HepG2 (cell line): ENCODE measurements around the gene SLIT1. TPM values are rescaled to one million over a fixed set of nuclear protein-coding genes. Genes with fewer than 3 reads are reported as not detected.

Experiments
- CENPX ChIP-seq: sonication (generic); formaldehyde crosslinking; IDR thresholded peaks from 2 replicates; pipeline ENCODE4 v1.9.0; 2021; ENCODE audit warnings: mild to moderate bottlenecking, missing genetic modification reagents, moderate library complexity
- E2F1 ChIP-seq: sonication (generic); formaldehyde crosslinking; IDR thresholded peaks from 2 replicates; pipeline ENCODE4 v1.5.0; 2020; ENCODE audit warnings: missing genetic modification reagents
- E2F2 ChIP-seq: sonication (generic); formaldehyde crosslinking; IDR thresholded peaks from 2 replicates; pipeline ENCODE4 v1.4.0; 2020; ENCODE audit warnings: missing genetic modification reagents, borderline replicate concordance
- HOXA5 ChIP-seq: sonication (generic); formaldehyde crosslinking; IDR thresholded peaks from 2 replicates; pipeline ENCODE4 v1.4.0; 2020; ENCODE audit warnings: missing genetic modification reagents
- SAFB2 ChIP-seq: sonication (generic); formaldehyde crosslinking; IDR thresholded peaks from 2 replicates; pipeline ENCODE4 v1.5.1; 2020; ENCODE audit warnings: missing genetic modification reagents, low read depth, mild to moderate bottlenecking, borderline replicate concordance
- SMC3 ChIP-seq: IDR thresholded peaks from 2 replicates; pipeline ENCODE4 v1.6.1; 2011; ENCODE audit warnings: low read length, improper control_type of control experiment
- SOX13 ChIP-seq, 3 experiments: fragments of 450-650 bp in 1 of 3; sonication (generic) in 1 of 3; formaldehyde crosslinking in 1 of 3; IDR thresholded peaks in 2 of 3; conservative IDR thresholded peaks in 1 of 3; 2 replicates each; pipeline versions ENCODE4 v1.5.0 to v1.6.1; 2016 to 2020; ENCODE audit warnings: antibody characterized with exemption in 1 of 3, mild to moderate bottlenecking in 1 of 3, missing compliant biosample characterization in 1 of 3, missing genetic modification reagents in 1 of 3, moderate library complexity in 1 of 3
- SP1 ChIP-seq, 2 experiments: fragments of 450-650 bp in 1 of 2; sonication (generic) in 1 of 2; formaldehyde crosslinking in 1 of 2; IDR thresholded peaks; 2 replicates each; pipeline versions ENCODE4 v1.4.0 to v1.6.1; 2016 to 2020; ENCODE audit warnings: missing genetic modification reagents in 1 of 2
- SUZ12 ChIP-seq: fragments of 150-350 bp; IDR thresholded peaks from 2 replicates; pipeline ENCODE4 v1.6.1; 2014; ENCODE audit warnings: low read depth, low read length
- THAP11 ChIP-seq: IDR thresholded peaks from 2 replicates; pipeline ENCODE4 v1.6.1; 2016; ENCODE audit warnings: missing biosample characterization, missing genetic modification reagents
- ZFP36L1 ChIP-seq: sonication (generic); formaldehyde crosslinking; IDR thresholded peaks from 2 replicates; pipeline ENCODE4 v1.8.0; 2022; ENCODE audit warnings: mild to moderate bottlenecking, missing genetic modification reagents, moderate library complexity
- ZNF10 ChIP-seq: sonication (generic); formaldehyde crosslinking; IDR thresholded peaks from 2 replicates; pipeline ENCODE4 v1.4.0; 2020; ENCODE audit warnings: mild to moderate bottlenecking, low read depth, missing genetic modification reagents, borderline replicate concordance
- ZNF17 ChIP-seq: sonication (generic); formaldehyde crosslinking; IDR thresholded peaks from 2 replicates; pipeline ENCODE4 v1.5.0; 2020; ENCODE audit warnings: mild to moderate bottlenecking, missing genetic modification reagents
- ZNF496 ChIP-seq: sonication (generic); formaldehyde crosslinking; IDR thresholded peaks from 2 replicates; pipeline ENCODE4 v1.8.1; 2023; ENCODE audit warnings: mild to moderate bottlenecking, moderate library complexity, missing genetic modification reagents; ENCODE audit not compliant: insufficient replicate concordance
- ZNF546 ChIP-seq: sonication (generic); formaldehyde crosslinking; conservative IDR thresholded peaks from 2 replicates; pipeline ENCODE4 v1.8.1; 2023; ENCODE audit warnings: mild to moderate bottlenecking, missing genetic modification reagents
- ZNF558 ChIP-seq: sonication (generic); formaldehyde crosslinking; IDR thresholded peaks from 2 replicates; pipeline ENCODE4 v1.9.0; 2022; ENCODE audit warnings: mild to moderate bottlenecking, missing genetic modification reagents, borderline replicate concordance
- ZNF576 ChIP-seq: sonication (generic); formaldehyde crosslinking; IDR thresholded peaks from 2 replicates; pipeline ENCODE4 v1.4.0; 2020; ENCODE audit warnings: mild to moderate bottlenecking, missing genetic modification reagents
- ZNF644 ChIP-seq: IDR thresholded peaks from 2 replicates; pipeline ENCODE4 v1.6.1; 2016; ENCODE audit warnings: low read depth
- ZNF777 ChIP-seq: sonication (generic); formaldehyde crosslinking; IDR thresholded peaks from 2 replicates; pipeline ENCODE4 v1.4.0; 2020; ENCODE audit warnings: missing genetic modification reagents
- ZSCAN22 ChIP-seq: sonication (generic); formaldehyde crosslinking; IDR thresholded peaks from 2 replicates; pipeline ENCODE4 v1.4.0; 2020; ENCODE audit warnings: mild to moderate bottlenecking, missing genetic modification reagents
- polyA plus RNA-seq, 8 experiments: library from polyadenylated mRNA; depleted of rRNA in 3 of 8; stranded (reverse) in 7 of 8; unstranded in 1 of 8; fragments of >200 nt; fragmentation: Illumina TruSeq in 4 of 8; extraction: Trizol in 4 of 8; gene quantifications; 2 replicates each; pipeline versions ENCODE4 v1.2.1 to v1.2.3, GENCODE V29; 2011 to 2016; ENCODE audit warnings: low read depth in 4 of 8, missing spikeins in 1 of 8, mixed read lengths in 1 of 8; ENCODE audit not compliant: insufficient read depth in 1 of 8
- total RNA-seq, 5 experiments: library from RNA; depleted of rRNA; stranded (reverse); fragments of >200 nt; fragmentation: Illumina TruSeq; extraction: Trizol; gene quantifications; 2 replicates each; pipeline ENCODE4 v1.2.3, GENCODE V29; 2016; ENCODE audit warnings: low read depth in 1 of 5
- TF ChIP-seq, protein P1 (sequence below): sonication (generic); formaldehyde crosslinking; IDR thresholded peaks from 2 replicates; pipeline ENCODE4 v1.4.0; 2020; ENCODE audit warnings: missing genetic modification reagents

SLIT1 gene
- total and polyA plus RNA-seq, 2 of the 13 experiments (the other 11 are each of a cell fraction or from before 2014, with no cell fraction given) = 0.09 to 0.33 TPM

DNA sequence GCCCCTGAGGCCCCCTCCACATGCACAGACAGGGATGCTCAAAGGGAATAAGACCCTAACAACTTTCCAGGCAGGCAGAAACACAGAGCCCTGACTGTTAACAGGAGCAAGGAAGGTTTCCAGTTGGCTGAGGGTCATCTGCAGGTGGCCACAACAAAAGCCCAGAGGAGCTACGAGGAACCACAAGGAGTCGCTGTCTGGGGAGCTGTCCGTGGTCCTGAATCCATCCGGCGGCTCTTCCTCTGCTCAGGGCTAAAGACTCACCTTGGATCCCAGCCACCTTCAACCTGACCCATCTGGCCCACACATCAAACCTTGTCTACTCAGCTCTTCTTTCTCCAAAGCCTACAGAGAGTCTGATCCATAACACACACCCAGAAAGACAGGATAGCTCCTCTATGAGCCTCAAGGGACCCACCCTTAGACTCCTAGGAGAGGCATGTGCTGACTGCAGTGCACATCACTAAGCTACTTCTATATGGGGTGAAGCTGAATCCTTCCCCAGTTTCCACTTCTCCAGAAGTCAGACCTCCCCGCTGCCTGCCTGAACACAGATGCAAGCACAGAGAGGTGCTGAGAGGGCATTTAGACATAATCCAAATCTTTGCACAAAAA, 104.0 kb downstream of the SLIT1 start (continued):
- TF ChIP-seq, protein P1, sequence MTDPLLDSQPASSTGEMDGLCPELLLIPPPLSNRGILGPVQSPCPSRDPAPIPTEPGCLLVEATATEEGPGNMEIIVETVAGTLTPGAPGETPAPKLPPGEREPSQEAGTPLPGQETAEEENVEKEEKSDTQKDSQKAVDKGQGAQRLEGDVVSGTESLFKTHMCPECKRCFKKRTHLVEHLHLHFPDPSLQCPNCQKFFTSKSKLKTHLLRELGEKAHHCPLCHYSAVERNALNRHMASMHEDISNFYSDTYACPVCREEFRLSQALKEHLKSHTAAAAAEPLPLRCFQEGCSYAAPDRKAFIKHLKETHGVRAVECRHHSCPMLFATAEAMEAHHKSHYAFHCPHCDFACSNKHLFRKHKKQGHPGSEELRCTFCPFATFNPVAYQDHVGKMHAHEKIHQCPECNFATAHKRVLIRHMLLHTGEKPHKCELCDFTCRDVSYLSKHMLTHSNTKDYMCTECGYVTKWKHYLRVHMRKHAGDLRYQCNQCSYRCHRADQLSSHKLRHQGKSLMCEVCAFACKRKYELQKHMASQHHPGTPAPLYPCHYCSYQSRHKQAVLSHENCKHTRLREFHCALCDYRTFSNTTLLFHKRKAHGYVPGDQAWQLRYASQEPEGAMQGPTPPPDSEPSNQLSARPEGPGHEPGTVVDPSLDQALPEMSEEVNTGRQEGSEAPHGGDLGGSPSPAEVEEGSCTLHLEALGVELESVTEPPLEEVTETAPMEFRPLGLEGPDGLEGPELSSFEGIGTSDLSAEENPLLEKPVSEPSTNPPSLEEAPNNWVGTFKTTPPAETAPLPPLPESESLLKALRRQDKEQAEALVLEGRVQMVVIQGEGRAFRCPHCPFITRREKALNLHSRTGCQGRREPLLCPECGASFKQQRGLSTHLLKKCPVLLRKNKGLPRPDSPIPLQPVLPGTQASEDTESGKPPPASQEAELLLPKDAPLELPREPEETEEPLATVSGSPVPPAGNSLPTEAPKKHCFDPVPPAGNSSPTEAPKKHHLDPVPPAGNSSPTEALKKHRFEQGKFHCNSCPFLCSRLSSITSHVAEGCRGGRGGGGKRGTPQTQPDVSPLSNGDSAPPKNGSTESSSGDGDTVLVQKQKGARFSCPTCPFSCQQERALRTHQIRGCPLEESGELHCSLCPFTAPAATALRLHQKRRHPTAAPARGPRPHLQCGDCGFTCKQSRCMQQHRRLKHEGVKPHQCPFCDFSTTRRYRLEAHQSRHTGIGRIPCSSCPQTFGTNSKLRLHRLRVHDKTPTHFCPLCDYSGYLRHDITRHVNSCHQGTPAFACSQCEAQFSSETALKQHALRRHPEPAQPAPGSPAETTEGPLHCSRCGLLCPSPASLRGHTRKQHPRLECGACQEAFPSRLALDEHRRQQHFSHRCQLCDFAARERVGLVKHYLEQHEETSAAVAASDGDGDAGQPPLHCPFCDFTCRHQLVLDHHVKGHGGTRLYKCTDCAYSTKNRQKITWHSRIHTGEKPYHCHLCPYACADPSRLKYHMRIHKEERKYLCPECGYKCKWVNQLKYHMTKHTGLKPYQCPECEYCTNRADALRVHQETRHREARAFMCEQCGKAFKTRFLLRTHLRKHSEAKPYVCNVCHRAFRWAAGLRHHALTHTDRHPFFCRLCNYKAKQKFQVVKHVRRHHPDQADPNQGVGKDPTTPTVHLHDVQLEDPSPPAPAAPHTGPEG = peak; percentile 95
- TF ChIP-seq CENPX (CRISPR knock-in tag) = no peak
- TF ChIP-seq ZNF558 (CRISPR knock-in tag) = peak; percentile 94; the same call in 1 of the 2 replicates
- TF ChIP-seq ZNF496 (CRISPR knock-in tag) = no peak
- no peak for TF ChIP-seq ZNF10 (CRISPR knock-in tag)
- TF ChIP-seq THAP11 = peak; percentile 80
- peak; percentile 99 for TF ChIP-seq HOXA5 (CRISPR knock-in tag)
- 0 out of 2 replicates have a peak, but pooled peaks have one; percentile 48 for TF ChIP-seq ZNF17 (CRISPR knock-in tag)
- peak; percentile 73; the same call in 1 of the 2 replicates for TF ChIP-seq E2F1 (CRISPR knock-in tag)
- TF ChIP-seq ZNF644 = peak; percentile 60; the same call in 1 of the 2 replicates
- no peak for TF ChIP-seq SP1 (IDR thresholded peaks at IDR 0.05)
- TF ChIP-seq SP1 (CRISPR knock-in tag; IDR thresholded peaks at IDR 0.05) = no peak
- peak; percentile 85 for TF ChIP-seq ZNF777
- TF ChIP-seq SAFB2 (CRISPR knock-in tag) = 0 out of 2 replicates have a peak, but pooled peaks have one; percentile 64
- 0 out of 2 replicates have a peak, but pooled peaks have one; percentile 18 for TF ChIP-seq SUZ12
- peak; percentile 80; the same call in 1 of the 2 replicates for TF ChIP-seq ZFP36L1
- TF ChIP-seq ZSCAN22 (CRISPR knock-in tag) = no peak
- TF ChIP-seq SMC3 = peak; percentile 96
- TF ChIP-seq SOX13 (IDR thresholded peaks at IDR 0.05) = no peak
- TF ChIP-seq SOX13 (CRISPR knock-in tag; conservative IDR thresholded peaks at IDR 0.05 in 1 of 2, IDR thresholded peaks at IDR 0.05 in 1 of 2) = peak in 1 of 2 experiments; percentile 75; a peak in 2 of 4 replicates
- TF ChIP-seq ZNF576 (CRISPR knock-in tag) = no peak
- TF ChIP-seq E2F2 (CRISPR knock-in tag) = peak; percentile 90; the same call in 1 of the 2 replicates
- peak; percentile 76; the same call in 1 of the 2 replicates for TF ChIP-seq ZNF546 (CRISPR knock-in tag)
